Measurements from ENCODE around the gene AGBL4. TPM values are rescaled to one million over a fixed set of nuclear protein-coding genes. Genes with fewer than 3 reads are reported as not detected.
A peak's percentile ranks its signal among the peaks of the same experiment; 100 is the strongest.

AGBL4 gene
- total and polyA plus RNA-seq, 10 donors, result 0.05 to 1.8 (median 0.32) TPM; not detected in 1

GRCh38 chr1:48757363-48757762 is 1266.4 kb downstream of the AGBL4 start:
- Histone ChIP-seq H3K9me3 (no peaks in the 10 kb centered on the region), H3K4me1 (peaks cover under 1 to 75% (median 18%) of the 10 kb centered on the region in 6 donors), H3K27me3 (replicated peaks in 1 of 7) (no peaks in the 10 kb centered on the region), H3K36me3 (peaks cover 0 to 86% (median 24%) of the 10 kb centered on the region in 6 donors), H3K4me3 (no peak overlapping the region), H3K27ac (no peak overlapping the region)
- WGBS, 5 donors, result 87 to 98% (median 89%) methylated on average over 2 of the region's 2 CpGs
- TF ChIP-seq CTCF (IDR thresholded peaks at IDR 0.05 in 8 of 11, conservative IDR thresholded peaks at IDR 0.05 in 3 of 11), result no peak
- no peak for TF ChIP-seq POLR2AphosphoS5 (IDR thresholded peaks at IDR 0.05)
- no peak for TF ChIP-seq POLR2A (IDR thresholded peaks at IDR 0.05)
- intact Hi-C loops (cut with DNase I; ENCODE audit: low total_unique reads), result no loop called here
- no peak for DNase-seq

- Histone ChIP-seq H3K36me3 (peaks cover 0 to 87% (median 24%) of the 10 kb centered on the region in 6 donors), H3K4me3 (no peak overlapping the region)
- WGBS, 5 donors, result 87 to 95% (median 92%) methylated on average over 1 of the region's 1 CpG
These were observed 1267.0 kb downstream of the AGBL4 start for GRCh38 chr1:48756683-48757316.

GRCh38 chr1:48753293-48753692 is 1270.5 kb downstream of the AGBL4 start:
- TF ChIP-seq CTCF (IDR thresholded peaks at IDR 0.05 in 8 of 11, conservative IDR thresholded peaks at IDR 0.05 in 3 of 11) (no peak), POLR2AphosphoS5 (IDR thresholded peaks at IDR 0.05) (no peak), POLR2A (IDR thresholded peaks at IDR 0.05) (no peak)
- no peaks in the 10 kb centered on the region for H3K27me3 ChIP-seq (replicated peaks in 1 of 7)
- WGBS, 5 donors, result 87 to 100% (median 95%) methylated on average over 1 of the region's 1 CpG

More at GRCh38 chr1:48756683-48757316, 1267.0 kb downstream of the AGBL4 start:
- no peak for TF ChIP-seq CTCF (IDR thresholded peaks at IDR 0.05 in 8 of 11, conservative IDR thresholded peaks at IDR 0.05 in 3 of 11)
- TF ChIP-seq POLR2AphosphoS5 (IDR thresholded peaks at IDR 0.05), result no peak
- no peak for TF ChIP-seq POLR2A (IDR thresholded peaks at IDR 0.05)
- Histone ChIP-seq H3K27me3 (replicated peaks in 1 of 7) (no peaks in the 10 kb centered on the region), H3K27ac (no peak overlapping the region), H3K4me1 (peaks cover 2 to 77% (median 23%) of the 10 kb centered on the region in 6 donors), H3K9me3 (no peaks in the 10 kb centered on the region)
- intact Hi-C loops (cut with DNase I; ENCODE audit: low total_unique reads), result no loop called here
- no peak for DNase-seq

GRCh38 chr1:48750109-48750508 is 1273.6 kb downstream of the AGBL4 start:
- intact Hi-C loops (cut with DNase I; ENCODE audit: low total_unique reads), result no loop called here
- WGBS, 5 donors, result 35 to 68% (median 50%) methylated on average over 1 of the region's 1 CpG
- peak; percentile 76 for DNase-seq
- peak overlapping the region in 5 of 8 donors; percentile 44 to 64 (median 45) for H3K27ac ChIP-seq
- TF ChIP-seq POLR2A (IDR thresholded peaks at IDR 0.05) (no peak), CTCF (IDR thresholded peaks at IDR 0.05 in 8 of 11, conservative IDR thresholded peaks at IDR 0.05 in 3 of 11) (peak in 10 of 11 experiments; percentile 21 to 66 (median 48)), POLR2AphosphoS5 (IDR thresholded peaks at IDR 0.05) (peak in 2 of 3 donors; percentile 4 to 28)
- H3K9me3 ChIP-seq, result no peaks in the 10 kb centered on the region
- H3K4me1 ChIP-seq, result peaks cover 0 to 66% (median 23%) of the 10 kb centered on the region in 6 donors
- no peak overlapping the region for H3K4me3 ChIP-seq
- peaks cover 0 to 67% (median 8%) of the 10 kb centered on the region in 6 donors for H3K36me3 ChIP-seq
- H3K27me3 ChIP-seq (replicated peaks in 1 of 7), result no peaks in the 10 kb centered on the region

More at GRCh38 chr1:48753293-48753692, 1270.5 kb downstream of the AGBL4 start:
- Histone ChIP-seq H3K27ac (no peak overlapping the region), H3K9me3 (no peaks in the 10 kb centered on the region), H3K4me1 (peaks cover 0 to 80% (median 28%) of the 10 kb centered on the region in 6 donors), H3K4me3 (no peak overlapping the region), H3K36me3 (peaks cover 0 to 73% (median 15%) of the 10 kb centered on the region in 6 donors)
- no peak for DNase-seq
- intact Hi-C loops (cut with DNase I; ENCODE audit: low total_unique reads), result no loop called here
